ENCODE data around the gene TOX4.
"Not testable (repeated sequence)": the region's sequence is repeated elsewhere in the genome, so short reads cannot be mapped to it uniquely, and the experiment has no call there.

The TOX4 gene

GRCh38 chr14:21543521-21543960 lies 66.5 kb downstream of the TOX4 start:
- TF ChIP-seq CTCF (IDR thresholded peaks at IDR 0.05; ENCODE audit: borderline replicate concordance, insufficient read depth, low read depth, low read length): no peak
- no peak overlapping the region for H3K4me3 ChIP-seq (ENCODE audit: low read depth, low read length)

- no peak overlapping the region for H3K4me3 ChIP-seq (ENCODE audit: low read depth, low read length)
- no peak for TF ChIP-seq CTCF (IDR thresholded peaks at IDR 0.05; ENCODE audit: borderline replicate concordance, insufficient read depth, low read depth, low read length)
Measured at GRCh38 chr14:21543963-21544362, 67.0 kb downstream of the TOX4 start.

DNA sequence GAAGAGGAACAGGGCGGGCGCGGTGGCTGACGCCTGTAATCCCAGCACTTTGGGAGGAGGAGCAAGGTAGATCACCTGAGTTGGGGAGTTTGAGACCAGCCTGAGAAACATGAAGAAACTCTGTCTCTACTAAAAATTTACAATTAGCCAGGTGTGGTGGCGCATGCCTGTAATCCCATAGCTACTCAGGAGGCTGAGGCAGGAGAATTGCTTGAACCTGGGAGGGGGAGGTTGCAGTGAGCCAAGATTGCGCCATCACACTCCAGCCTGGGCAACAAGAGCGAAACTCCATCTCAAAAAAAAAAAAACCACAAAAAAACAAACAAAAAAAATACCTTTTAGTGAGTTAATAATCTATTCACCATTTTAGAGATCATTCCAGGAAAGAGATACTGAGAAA lies 67.6 kb downstream of the TOX4 start:
- H3K4me3 ChIP-seq (ENCODE audit: low read depth, low read length): not testable (repeated sequence)

Data from GM12875 (cell line).